Kidney (tissue), 14 donors: Measurements from ENCODE around the gene DLG2. TPM values are rescaled to one million over a fixed set of nuclear protein-coding genes. Genes with fewer than 3 reads are reported as not detected.

Experiments
- DNase-seq, 5 donors: peaks; one replicate each; pipeline ENCODE4 v3.0.0-alpha.2; 2013 to 2020
- FAIRE-seq: peaks from 2 replicates; lab custom pipeline; 2012; peaks lifted over from hg19 to GRCh38; lab: Jason Lieb, UNC
- H3K27ac ChIP-seq, 2 donors: one replicate each; pipeline ENCODE4 v1.7.0; 2013; ENCODE audit warnings: low read depth in 2 of 2, low read length in 2 of 2, inconsistent platforms in 1 of 2
- H3K27me3 ChIP-seq: one replicate; pipeline ENCODE4 v1.7.1; 2013; ENCODE audit warnings: low read length, inconsistent platforms; ENCODE audit not compliant: control insufficient read depth, insufficient read depth
- H3K36me3 ChIP-seq, 3 donors: one replicate each; pipeline versions ENCODE4 v1.7.0 to v1.7.1; 2013; ENCODE audit warnings: low read length in 3 of 3, control low read depth in 1 of 3, inconsistent platforms in 1 of 3; ENCODE audit not compliant: insufficient read depth in 3 of 3, control insufficient read depth in 2 of 3
- H3K4me1 ChIP-seq, 3 donors: one replicate each; pipeline versions ENCODE4 v1.7.0 to v1.7.1; 2013; ENCODE audit warnings: low read length in 3 of 3, inconsistent platforms in 1 of 3, low read depth in 1 of 3; ENCODE audit not compliant: control insufficient read depth in 2 of 3, insufficient read depth in 2 of 3
- H3K4me3 ChIP-seq, 3 donors: one replicate each; pipeline versions ENCODE4 v1.7.0 to v1.8.1; 2013; ENCODE audit warnings: low read length in 3 of 3, control low read depth in 1 of 3, inconsistent platforms in 1 of 3
- H3K9ac ChIP-seq, 3 donors: one replicate each; pipeline versions ENCODE4 v1.7.0 to v1.7.1; 2013; ENCODE audit warnings: low read length in 3 of 3, control low read depth in 1 of 3, inconsistent platforms in 1 of 3
- H3K9me3 ChIP-seq, 3 donors: one replicate each; pipeline versions ENCODE4 v1.7.0 to v1.7.1; 2013; ENCODE audit warnings: low read length in 3 of 3, control low read depth in 1 of 3, inconsistent platforms in 1 of 3; ENCODE audit not compliant: control insufficient read depth in 2 of 3, insufficient read depth in 1 of 3
- CTCF ChIP-seq: IDR thresholded peaks from 3 replicates; pipeline ENCODE4 v1.5.1; 2012; ENCODE audit warnings: mild to moderate bottlenecking, moderate library complexity, borderline replicate concordance; ENCODE audit not compliant: insufficient read depth; ENCODE audit errors: extremely low read depth
- intact Hi-C: fragments of 100-400 bp; cut with DNase I; formaldehyde crosslinking; loops from one replicate; pipeline ENCODE4 v1.11.1; 2022
- polyA plus RNA-seq: library from polyadenylated mRNA; stranded (reverse); fragments of 350-450 nt; fragmentation: Illumina TruSeq; extraction: RNeasy Lipid Tissue Mini Kit (QIAGEN cat#74804); gene quantifications from one replicate; pipeline ENCODE4 v1.2.3, GENCODE V29; 2014; ENCODE audit warnings: low read depth, low replicate concordance; ENCODE audit not compliant: insufficient read depth
- total RNA-seq: library from RNA; stranded (reverse); fragmentation: NEBNext Ultra II Directional; extraction: Animal tissue kit (Norgen Biotek cat#: 25700); gene quantifications from one replicate; pipeline ENCODE4 v1.2.1, GENCODE V29; 2021
- donor health status: control.
- donor health status: control.
- donor health status: control.
- donor health status: control.
- donor health status: control.
- donor health status: DM: yes; HTN: yes; CAD: no.
- donor health status: Normal renal cell carcinoma (clear cell type).

The DLG2 gene
- total and polyA plus RNA-seq, 2 donors from 2014 or later: 2.9 to 7.2 TPM

- no peak for FAIRE-seq
- intact Hi-C loops: no loop called here
- H3K9me3 ChIP-seq: no peaks in the 10 kb centered on the region
- H3K36me3 ChIP-seq: no peaks in the 10 kb centered on the region
- no peak overlapping the region for H3K27ac ChIP-seq
- no peak for TF ChIP-seq CTCF
- H3K27me3 ChIP-seq: no peaks in the 10 kb centered on the region
- H3K4me1 ChIP-seq: no peaks in the 10 kb centered on the region
- no peak for DNase-seq
- H3K9ac ChIP-seq: no peak overlapping the region
- no peak overlapping the region for H3K4me3 ChIP-seq
Observed at GRCh38 chr11:83865636-83866461, 1761.3 kb downstream of the DLG2 start.

- H3K36me3 ChIP-seq: no peaks in the 10 kb centered on the region
- TF ChIP-seq CTCF: no peak
- no peak overlapping the region for H3K27ac ChIP-seq
- intact Hi-C loops: no loop called here
- H3K9ac ChIP-seq: no peak overlapping the region
- H3K4me1 ChIP-seq: no peaks in the 10 kb centered on the region
- no peaks in the 10 kb centered on the region for H3K9me3 ChIP-seq
- no peak for DNase-seq
- H3K27me3 ChIP-seq: no peaks in the 10 kb centered on the region
- H3K4me3 ChIP-seq: no peak overlapping the region
- no peak for FAIRE-seq
Observed at GRCh38 chr11:83864412-83865057, 1762.6 kb downstream of the DLG2 start.

GRCh38 chr11:83863272-83863671 lies 1763.9 kb downstream of the DLG2 start:
- Histone ChIP-seq H3K27ac (no peak overlapping the region), H3K9ac (no peak overlapping the region), H3K4me1 (no peaks in the 10 kb centered on the region), H3K9me3 (no peaks in the 10 kb centered on the region), H3K36me3 (no peaks in the 10 kb centered on the region), H3K27me3 (no peaks in the 10 kb centered on the region), H3K4me3 (no peak overlapping the region)
- intact Hi-C loops: no loop called here
- no peak for DNase-seq
- FAIRE-seq: no peak
- TF ChIP-seq CTCF: no peak
